Endothelial cell of umbilical vein (primary cell): ENCODE results near the gene SH3RF3. TPM values are rescaled to one million over a fixed set of nuclear protein-coding genes. Genes with fewer than 3 reads are reported as not detected.

Experiments
- BruUV-seq: library from RNA; stranded (reverse); fragments of 400-500 nt; replicated peaks from 2 replicates; lab custom pipeline; 2021; lab: Mats Ljungman, UMichigan
- CTCF ChIA-PET: fragments of 300-600, 350-600 bp; sonication (Branson Sonifier 250); formaldehyde crosslinking; loops from one replicate; lab custom pipeline; 2021; ENCODE audit warnings: antibody characterized with exemption, inconsistent platforms; lab: Charles Lee
- POLR2A ChIA-PET: fragments of 300-600, 350-600 bp; sonication (Branson Sonifier 250); formaldehyde crosslinking; loops from one replicate; lab custom pipeline; 2021; ENCODE audit warnings: antibody characterized with exemption, inconsistent platforms; lab: Charles Lee
- DNase-seq: peaks from one replicate; pipeline ENCODE4 v3.0.0-alpha.2; 2011; ENCODE audit warnings: low read depth, low spot score
- FAIRE-seq: peaks from 2 replicates; lab custom pipeline; 2011; peaks lifted over from hg19 to GRCh38; lab: Jason Lieb, UNC
- H2AFZ ChIP-seq: 2 replicates; pipeline ENCODE4 v1.6.0; 2012; ENCODE audit warnings: low read depth, low read length, control low read depth, inconsistent platforms
- H3K27ac ChIP-seq: 2 replicates; pipeline ENCODE4 v1.5.1; 2011; ENCODE audit warnings: low read depth, mild to moderate bottlenecking, control low read depth, low read length, moderate library complexity; ENCODE audit not compliant: insufficient read depth
- H3K27me3 ChIP-seq, 2 experiments: 2 replicates each; pipeline versions ENCODE4 v1.6.0 to v1.6.1; 2011; ENCODE audit warnings: low read length in 2 of 2, mixed read lengths in 1 of 2; ENCODE audit not compliant: control insufficient read depth in 2 of 2, insufficient read depth in 2 of 2
- H3K36me3 ChIP-seq, 2 experiments: 2 replicates in 1 of 2; 3 replicates in 1 of 2; pipeline ENCODE4 v1.5.1; 2011; ENCODE audit warnings: low read length in 2 of 2, mild to moderate bottlenecking in 1 of 2, moderate library complexity in 1 of 2; ENCODE audit not compliant: control insufficient read depth in 2 of 2, insufficient read depth in 2 of 2; ENCODE audit errors: extremely low read depth in 1 of 2
- H3K4me1 ChIP-seq: 3 replicates; pipeline ENCODE4 v1.5.1; 2011; ENCODE audit warnings: mild to moderate bottlenecking, low read length; ENCODE audit not compliant: control insufficient read depth, insufficient read depth; ENCODE audit errors: extremely low read depth
- H3K4me2 ChIP-seq: 2 replicates; pipeline ENCODE4 v1.6.1; 2011; ENCODE audit warnings: low read length, control low read depth, mixed read lengths; ENCODE audit not compliant: insufficient read depth
- H3K4me3 ChIP-seq, 3 experiments: fragments of 200-600 bp in 1 of 3; sonication (generic), shearing (Covaris generic) in 1 of 3; replicated peaks in 1 of 3; 2 replicates each; pipeline ENCODE4 v1.5.1; 2011 to 2016; ENCODE audit warnings: control low read depth in 3 of 3, low read length in 3 of 3, mild to moderate bottlenecking in 2 of 3, inconsistent platforms in 1 of 3, low read depth in 1 of 3, moderate library complexity in 1 of 3; ENCODE audit not compliant: insufficient read depth in 1 of 3
- H3K79me2 ChIP-seq: 2 replicates; pipeline ENCODE4 v1.6.0; 2012; ENCODE audit warnings: low read length, inconsistent platforms; ENCODE audit not compliant: control insufficient read depth, insufficient read depth
- H3K9ac ChIP-seq: replicated peaks from 2 replicates; pipeline ENCODE3; 2011; ENCODE audit warnings: low read length, control low read depth; ENCODE audit not compliant: insufficient read depth; ENCODE audit errors: extremely low read depth
- H3K9me1 ChIP-seq: replicated peaks from 3 replicates; pipeline ENCODE4 v1.6.0; 2011; ENCODE audit warnings: mild to moderate bottlenecking, low read length; ENCODE audit not compliant: control insufficient read depth, insufficient read depth; ENCODE audit errors: extremely low read depth
- H3K9me3 ChIP-seq: replicated peaks from 2 replicates; pipeline ENCODE4 v1.5.1; 2012; ENCODE audit warnings: low read length, inconsistent platforms; ENCODE audit not compliant: control insufficient read depth, insufficient read depth
- H4K20me1 ChIP-seq: replicated peaks from 2 replicates; pipeline ENCODE3; 2011; ENCODE audit warnings: mild to moderate bottlenecking, low read length; ENCODE audit not compliant: control insufficient read depth, insufficient read depth; ENCODE audit errors: extremely low read depth
- EZH2 ChIP-seq: IDR thresholded peaks from 2 replicates; pipeline ENCODE4 v1.6.1; 2012; ENCODE audit warnings: borderline replicate concordance, low read depth, mild to moderate bottlenecking, moderate library complexity, low read length, inconsistent platforms; ENCODE audit not compliant: severe bottlenecking
- FOS ChIP-seq: IDR thresholded peaks from 2 replicates; pipeline ENCODE4 v1.6.1; 2011; ENCODE audit warnings: mild to moderate bottlenecking, low read length, moderate library complexity, borderline replicate concordance; ENCODE audit not compliant: insufficient read depth
- GATA2 ChIP-seq: IDR thresholded peaks from 2 replicates; pipeline ENCODE4 v1.7.0; 2011; ENCODE audit warnings: low read depth, mild to moderate bottlenecking, moderate library complexity, mixed read lengths, low read length; ENCODE audit not compliant: insufficient read length, insufficient read depth
- JUN ChIP-seq: IDR thresholded peaks from 2 replicates; pipeline ENCODE4 v1.6.1; 2011; ENCODE audit warnings: borderline replicate concordance, low read depth; ENCODE audit not compliant: insufficient read length, insufficient read depth
- MYC ChIP-seq: IDR thresholded peaks from one replicate; pipeline ENCODE4 v1.6.1; 2011; ENCODE audit warnings: mild to moderate bottlenecking, low read depth, low read length
- POLR2A ChIP-seq: IDR thresholded peaks from 2 replicates; pipeline ENCODE4 v1.6.1; 2012; ENCODE audit warnings: low read depth, mild to moderate bottlenecking, control low read depth, low read length
- POLR2AphosphoS5 ChIP-seq: IDR thresholded peaks from 2 replicates; pipeline ENCODE4 v1.6.1; 2012; ENCODE audit warnings: low read depth, mild to moderate bottlenecking, control low read depth, low read length, moderate library complexity; ENCODE audit not compliant: insufficient read depth
- dilution Hi-C: fragments of 300-500 bp; cut with MboI; formaldehyde crosslinking; loops from one replicate; pipeline ENCODE4 v1.15.0; 2019; ENCODE audit warnings: low sequenced_read_pairs; ENCODE audit not compliant: extremely low pct_ligation_motif_present
- intact Hi-C: fragments of 100-400 bp; cut with micrococcal nuclease; formaldehyde crosslinking; loops from one replicate; pipeline ENCODE4 v1.10.0; 2022
- polyA plus RNA-seq, 4 experiments: library from polyadenylated mRNA; depleted of rRNA in 3 of 4; stranded (reverse) in 3 of 4; unstranded in 1 of 4; fragments of >200 nt; gene quantifications; 2 replicates each; pipeline versions ENCODE4 v1.2.1 to v1.2.3, GENCODE V29; 2011 to 2012; ENCODE audit warnings: missing spikeins in 1 of 4
- total RNA-seq: library from RNA; stranded (reverse); gene quantifications from 2 replicates; pipeline ENCODE4 v1.2.3, GENCODE V29; 2021
- TF ChIP-seq, protein P1 (sequence below), 2 donors: IDR thresholded peaks; 1 replicate in 1 of 2; 2 replicates in 1 of 2; pipeline ENCODE4 v1.5.1; 2011; ENCODE audit warnings: low read length in 2 of 2, mild to moderate bottlenecking in 2 of 2, moderate library complexity in 2 of 2, control low read depth in 1 of 2, inconsistent platforms in 1 of 2, low read depth in 1 of 2; ENCODE audit not compliant: insufficient read depth in 1 of 2; ENCODE audit errors: extremely low read depth in 1 of 2
- TF ChIP-seq, protein P2 (sequence below): IDR thresholded peaks from 2 replicates; pipeline ENCODE4 v1.6.1; 2011; ENCODE audit not compliant: insufficient read depth, insufficient read length

Gene SH3RF3
- total and polyA plus RNA-seq, 2 donors (not counting 3 experiments of a cell fraction or from before 2014, with no cell fraction given): 3.8 to 14.7 TPM

DNA sequence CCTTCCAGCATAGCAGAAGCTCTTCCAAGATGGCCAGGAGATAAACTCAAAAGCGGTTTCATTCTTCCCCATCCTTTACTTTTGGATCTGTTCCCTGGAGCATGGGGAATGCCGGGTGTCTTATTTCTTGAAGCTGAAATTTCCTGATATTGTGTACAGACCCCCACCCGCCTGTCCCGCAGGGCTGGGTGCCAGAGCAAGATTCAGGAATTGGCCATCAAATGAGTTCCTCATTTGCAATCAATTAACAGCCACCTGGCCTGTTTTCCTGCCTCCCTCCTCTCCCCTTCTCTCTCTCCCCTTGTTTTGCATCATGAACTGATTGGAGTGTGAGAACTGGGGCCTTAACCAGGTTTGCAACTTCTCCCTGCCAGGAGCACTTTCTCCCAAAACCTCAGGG, 202.1 kb downstream of the SH3RF3 start:
- Histone ChIP-seq H3K4me2 (peak overlapping the region; percentile 31), H3K9ac (no peak overlapping the region), H3K9me1 (no peaks in the 10 kb centered on the region), H3K79me2 (peaks cover 22% of the 10 kb centered on the region), H3K36me3 (no peaks in the 10 kb centered on the region), H4K20me1 (no peaks in the 10 kb centered on the region), H2AFZ (no peak overlapping the region), H3K27ac (no peak overlapping the region), H3K4me1 (peaks cover 52% of the 10 kb centered on the region), H3K9me3 (no peaks in the 10 kb centered on the region), H3K27me3 (no peaks in the 10 kb centered on the region), H3K4me3 (no peak overlapping the region)
- dilution Hi-C loops (no loop called here), intact Hi-C loops (loop anchor here (2.0 to 5.0 kb wide), 3 partner anchors 52 to 166 kb away; no protein-coding TSS in a partner anchor)
- DNase-seq (peak; percentile 62), FAIRE-seq (peak; percentile 58)
- ChIA-PET POLR2A (no interaction called here), CTCF (interaction anchor here (3.3 kb wide), 1 partner anchor 9 kb away, joined by 22 read pairs; no protein-coding TSS in a partner anchor)
- BruUV-seq: no TSS peak
- TF ChIP-seq EZH2 (no peak), JUN (no peak), POLR2AphosphoS5 (no peak), GATA2 (no peak), MYC (no peak), FOS (no peak), POLR2A (no peak)
- TF ChIP-seq, protein P1, sequence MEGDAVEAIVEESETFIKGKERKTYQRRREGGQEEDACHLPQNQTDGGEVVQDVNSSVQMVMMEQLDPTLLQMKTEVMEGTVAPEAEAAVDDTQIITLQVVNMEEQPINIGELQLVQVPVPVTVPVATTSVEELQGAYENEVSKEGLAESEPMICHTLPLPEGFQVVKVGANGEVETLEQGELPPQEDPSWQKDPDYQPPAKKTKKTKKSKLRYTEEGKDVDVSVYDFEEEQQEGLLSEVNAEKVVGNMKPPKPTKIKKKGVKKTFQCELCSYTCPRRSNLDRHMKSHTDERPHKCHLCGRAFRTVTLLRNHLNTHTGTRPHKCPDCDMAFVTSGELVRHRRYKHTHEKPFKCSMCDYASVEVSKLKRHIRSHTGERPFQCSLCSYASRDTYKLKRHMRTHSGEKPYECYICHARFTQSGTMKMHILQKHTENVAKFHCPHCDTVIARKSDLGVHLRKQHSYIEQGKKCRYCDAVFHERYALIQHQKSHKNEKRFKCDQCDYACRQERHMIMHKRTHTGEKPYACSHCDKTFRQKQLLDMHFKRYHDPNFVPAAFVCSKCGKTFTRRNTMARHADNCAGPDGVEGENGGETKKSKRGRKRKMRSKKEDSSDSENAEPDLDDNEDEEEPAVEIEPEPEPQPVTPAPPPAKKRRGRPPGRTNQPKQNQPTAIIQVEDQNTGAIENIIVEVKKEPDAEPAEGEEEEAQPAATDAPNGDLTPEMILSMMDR (IDR thresholded peaks at IDR 0.05; ENCODE audit: extremely low read depth in 1 of 2, insufficient read depth in 1 of 2, low read depth in 1 of 2, low read length in 2 of 2): no peak
- TF ChIP-seq, protein P2, sequence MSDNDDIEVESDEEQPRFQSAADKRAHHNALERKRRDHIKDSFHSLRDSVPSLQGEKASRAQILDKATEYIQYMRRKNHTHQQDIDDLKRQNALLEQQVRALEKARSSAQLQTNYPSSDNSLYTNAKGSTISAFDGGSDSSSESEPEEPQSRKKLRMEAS: no peak
